OCI-LY7 (cell line): Measurements from ENCODE around the gene LHX3. TPM values are rescaled to one million over a fixed set of nuclear protein-coding genes. Genes with fewer than 3 reads are reported as not detected.

Experiments used
- BruUV-seq: library from RNA; stranded (reverse); fragments of 400-500 nt; replicated peaks from 2 replicates; lab custom pipeline; 2021; lab: Mats Ljungman, UMichigan
- CTCF ChIA-PET: fragments of 300-600 bp; sonication (Branson Sonifier 250); formaldehyde crosslinking; loops from one replicate; lab custom pipeline; 2022; ENCODE audit warnings: antibody characterized with exemption; ENCODE audit not compliant: unreplicated experiment; lab: Charles Lee
- POLR2A ChIA-PET: fragments of 300-600 bp; sonication (Branson Sonifier 250); formaldehyde crosslinking; loops from one replicate; lab custom pipeline; 2022; ENCODE audit warnings: antibody characterized with exemption; lab: Charles Lee
- DNase-seq: peaks from one replicate; pipeline ENCODE4 v3.0.0-alpha.2; 2015; ENCODE audit warnings: low spot score
- H2AFZ ChIP-seq: fragments of 200-600 bp; sonication (generic), shearing (Covaris generic); 2 replicates; pipeline ENCODE4 v1.6.1; 2014; ENCODE audit warnings: mild to moderate bottlenecking, antibody characterized with exemption, low read length, moderate library complexity
- H3K27ac ChIP-seq: fragments of 200-600 bp; sonication (generic); 2 replicates; pipeline ENCODE4 v1.5.1; 2014; ENCODE audit warnings: mixed run types, low read depth, mild to moderate bottlenecking, moderate library complexity, low read length, inconsistent platforms; ENCODE audit not compliant: poor library complexity, severe bottlenecking
- H3K36me3 ChIP-seq: fragments of 200-600 bp; sonication (generic); 2 replicates; pipeline ENCODE4 v1.6.1; 2014; ENCODE audit warnings: mild to moderate bottlenecking, antibody characterized with exemption, low read length, moderate library complexity, mixed read lengths; ENCODE audit not compliant: insufficient read depth
- H3K4me1 ChIP-seq: fragments of 200-600 bp; sonication (generic); 2 replicates; pipeline ENCODE4 v1.5.1; 2014; ENCODE audit warnings: mild to moderate bottlenecking, low read length; ENCODE audit not compliant: insufficient read depth, poor library complexity, severe bottlenecking
- H3K4me2 ChIP-seq: fragments of 200-600 bp; sonication (generic); 2 replicates; pipeline ENCODE4 v1.6.1; 2014; ENCODE audit warnings: mild to moderate bottlenecking, low read length
- H3K4me3 ChIP-seq: fragments of 200-600 bp; sonication (generic); 2 replicates; pipeline ENCODE4 v1.5.1; 2014; ENCODE audit warnings: mild to moderate bottlenecking, low read depth, low read length; ENCODE audit not compliant: poor library complexity, severe bottlenecking
- H3K79me2 ChIP-seq: fragments of 200-600 bp; sonication (generic); 2 replicates; pipeline ENCODE4 v1.6.1; 2016; ENCODE audit warnings: low read depth, mild to moderate bottlenecking, low read length, moderate library complexity, mixed read lengths; ENCODE audit not compliant: insufficient read depth
- H3K9me2 ChIP-seq: fragments of 200-600 bp; sonication (generic); 2 replicates; pipeline ENCODE4 v1.6.1; 2016; ENCODE audit warnings: mild to moderate bottlenecking, low read length, mixed read lengths; ENCODE audit not compliant: insufficient read depth
- H3K9me3 ChIP-seq: fragments of 200-600 bp; sonication (generic); 2 replicates; pipeline ENCODE4 v1.6.1; 2014; ENCODE audit warnings: mild to moderate bottlenecking, mixed run types, low read length, mixed read lengths
- H4K20me1 ChIP-seq: fragments of 200-600 bp; sonication (generic); 2 replicates; pipeline ENCODE4 v1.6.1; 2014; ENCODE audit warnings: mild to moderate bottlenecking, antibody characterized with exemption, low read length, moderate library complexity, mixed read lengths; ENCODE audit not compliant: insufficient read depth
- CTCF ChIP-seq: fragments of 200-600 bp; sonication (generic); conservative IDR thresholded peaks from 2 replicates; pipeline ENCODE4 v1.5.1; 2014; ENCODE audit warnings: mild to moderate bottlenecking, antibody characterized with exemption, low read length, moderate library complexity, mixed read lengths
- EZH2phosphoT487 ChIP-seq: fragments of 200-600 bp; sonication (generic); IDR thresholded peaks from 2 replicates; pipeline ENCODE4 v1.6.1; 2018; ENCODE audit warnings: low read depth, borderline replicate concordance, mild to moderate bottlenecking, mixed run types, antibody characterized with exemption, low read length, moderate library complexity, mixed read lengths
- intact Hi-C: fragments of 100-400 bp; cut with micrococcal nuclease; formaldehyde crosslinking; loops from one replicate; pipeline ENCODE4 v1.10.0; 2022; ENCODE audit not compliant: unreplicated experiment
- total RNA-seq, 2 experiments: library from RNA; depleted of rRNA in 1 of 2; stranded (reverse); fragments of >200 nt in 1 of 2; shearing (Covaris generic) in 1 of 2; gene quantifications; 2 replicates each; pipeline ENCODE4 v1.2.3, GENCODE V29; 2014 to 2022

LHX3 gene
- total RNA-seq, 2 experiments from 2014 or later: 0.15 TPM; not detected in 1

GRCh38 chr9:136240941-136241340 lies 36.0 kb upstream of the LHX3 start:
- Histone ChIP-seq H3K4me1 (peaks cover 69% of the 10 kb centered on the region), H4K20me1 (peaks cover 43% of the 10 kb centered on the region), H2AFZ (no peak overlapping the region), H3K36me3 (peaks cover 69% of the 10 kb centered on the region), H3K79me2 (peaks cover 79% of the 10 kb centered on the region), H3K4me3 (peak overlapping the region; percentile 48), H3K9me3 (no peaks in the 10 kb centered on the region), H3K9me2 (no peaks in the 10 kb centered on the region), H3K4me2 (peak overlapping the region; percentile 92), H3K27ac (peak overlapping the region; percentile 85)
- intact Hi-C loops: loop anchor here (5.0 kb wide), 1 partner anchor 229 kb away; no protein-coding TSS in a partner anchor
- no peak for DNase-seq
- ChIA-PET POLR2A (interaction anchor here (0.6 kb wide), 1 partner anchor 871 kb away, joined by 3 read pairs; no protein-coding TSS in a partner anchor), CTCF (interaction anchor here (1.8 kb wide), 1 partner anchor 17 kb away, joined by 8 read pairs; no protein-coding TSS in a partner anchor)
- TF ChIP-seq CTCF (no peak), EZH2phosphoT487 (no peak)
- BruUV-seq: no TSS peak

- no peak for TF ChIP-seq EZH2phosphoT487
- no peak for TF ChIP-seq CTCF
- H3K4me1 ChIP-seq: peaks cover 68% of the 10 kb centered on the region
- peaks cover 42% of the 10 kb centered on the region for H4K20me1 ChIP-seq
- H3K4me2 ChIP-seq: peak overlapping the region; percentile 92
- H3K4me3 ChIP-seq: peak overlapping the region; percentile 48
- H3K9me3 ChIP-seq: no peaks in the 10 kb centered on the region
- H3K36me3 ChIP-seq: peaks cover 79% of the 10 kb centered on the region
- BruUV-seq: no TSS peak
- ChIA-PET POLR2A (interaction anchor here (0.6 kb wide), 1 partner anchor 872 kb away, joined by 3 read pairs; no protein-coding TSS in a partner anchor), CTCF (interaction anchor here (0.6 to 1.8 kb wide), 6 partner anchors 13 to 95 kb away, joined by 3 to 8 read pairs (median 4); no protein-coding TSS in a partner anchor)
- intact Hi-C loops: loop anchor here (5.0 kb wide), 1 partner anchor 228 kb away; no protein-coding TSS in a partner anchor
- peaks cover 76% of the 10 kb centered on the region for H3K79me2 ChIP-seq
- H2AFZ ChIP-seq: no peak overlapping the region
- no peaks in the 10 kb centered on the region for H3K9me2 ChIP-seq
- DNase-seq: peak; percentile 81
- peak overlapping the region; percentile 85 for H3K27ac ChIP-seq
Measured at GRCh38 chr9:136239983-136240330, 35.0 kb upstream of the LHX3 start.
